GM12878 (cell line): ENCODE measurements around the gene CPNE6. TPM values are rescaled to one million over a fixed set of nuclear protein-coding genes. Genes with fewer than 3 reads are reported as not detected.
A peak's percentile ranks its signal among the peaks of the same experiment; 100 is the strongest.

ENCODE experiments used
- IKZF2 ChIP-seq, 2 experiments: fragments of 450-650 bp; IDR thresholded peaks; 2 replicates each; pipeline ENCODE4 v1.6.1; 2017; ENCODE audit warnings: mild to moderate bottlenecking in 2 of 2, moderate library complexity in 2 of 2
- MAX ChIP-seq: IDR thresholded peaks from 2 replicates; pipeline ENCODE4 v1.6.1; 2012; ENCODE audit warnings: low read depth, low read length, improper control_type of control experiment
- MXI1 ChIP-seq: fragments of 150-350 bp; IDR thresholded peaks from 2 replicates; pipeline ENCODE4 v1.6.1; 2011; ENCODE audit warnings: low read depth, mild to moderate bottlenecking, inconsistent platforms, low read length, improper control_type of control experiment
- NKRF ChIP-seq: fragments of 450-650 bp; conservative IDR thresholded peaks from 2 replicates; pipeline ENCODE4 v1.6.1; 2017; ENCODE audit warnings: mild to moderate bottlenecking, moderate library complexity
- PKNOX1 ChIP-seq: fragments of 450-650 bp; IDR thresholded peaks from 2 replicates; pipeline ENCODE4 v1.6.1; 2016; ENCODE audit warnings: mild to moderate bottlenecking
- REST ChIP-seq: IDR thresholded peaks from 2 replicates; pipeline ENCODE4 v1.6.1; 2012; ENCODE audit warnings: mild to moderate bottlenecking, low read depth, low read length
- ZNF207 ChIP-seq: fragments of 450-650 bp; IDR thresholded peaks from 2 replicates; pipeline ENCODE4 v1.6.1; 2014; ENCODE audit warnings: antibody characterized with exemption, mild to moderate bottlenecking, borderline replicate concordance
- ZNF687 ChIP-seq: fragments of 450-650 bp; IDR thresholded peaks from 2 replicates; pipeline ENCODE4 v1.6.1; 2017; ENCODE audit warnings: mild to moderate bottlenecking, moderate library complexity
- ZSCAN29 ChIP-seq: fragments of 450-650 bp; IDR thresholded peaks from 2 replicates; pipeline ENCODE4 v1.6.1; 2017; ENCODE audit warnings: mild to moderate bottlenecking, moderate library complexity
- polyA plus RNA-seq, 11 experiments: library from polyadenylated mRNA; depleted of rRNA in 4 of 11; unstranded in 6 of 11; stranded (reverse) in 5 of 11; fragments of >200 nt; fragmentation: Nextera tagmentation in 4 of 11; fragmentation: Illumina TruSeq in 1 of 11; extraction: Ambion mirVana in 4 of 11; extraction: Trizol in 1 of 11; gene quantifications; 1 replicate in 1 of 11; 2 replicates in 10 of 11; pipeline versions ENCODE4 v1.2.1 to v1.2.3, GENCODE V29; 2011 to 2016; ENCODE audit warnings: inconsistent platforms in 2 of 11, missing spikeins in 2 of 11, low read depth in 1 of 11
- total RNA-seq, 4 experiments: library from RNA; depleted of rRNA in 3 of 4; stranded (reverse); fragments of >200 nt in 3 of 4; fragmentation: Illumina TruSeq in 1 of 4; extraction: Trizol in 1 of 4; gene quantifications; 2 replicates each; pipeline versions ENCODE4 v1.2.1 to v1.2.3, GENCODE V29; 2013 to 2021

The CPNE6 gene
- total and polyA plus RNA-seq, 10 of the 15 experiments (the other 5 are each of a cell fraction or from before 2014, with no cell fraction given) = 0.06 to 0.43 (median 0.18) TPM; not detected in 3

- no peak for TF ChIP-seq REST
- TF ChIP-seq NKRF = peak; percentile 78
- TF ChIP-seq MAX = no peak
- peak; percentile 84 for TF ChIP-seq PKNOX1
- TF ChIP-seq ZSCAN29 = no peak
- TF ChIP-seq IKZF2 (IDR thresholded peaks at IDR 0.05) = peak in 1 of 2 experiments; percentile 29; a peak in 2 of 4 replicates
- peak; percentile 28; the same call in 1 of the 2 replicates for TF ChIP-seq MXI1
- TF ChIP-seq ZNF207 = 0 out of 2 replicates have a peak, but pooled peaks have one; percentile 25
- peak; percentile 35; the same call in 1 of the 2 replicates for TF ChIP-seq ZNF687
Observed at GRCh38 chr14:24093901-24094840, 22.8 kb downstream of the CPNE6 start, which contains the start of gene PCK2 (continued).
